ENCODE measurements around the gene SPAG5. TPM values are rescaled to one million over a fixed set of nuclear protein-coding genes. Genes with fewer than 3 reads are reported as not detected.
A peak's percentile ranks its signal among the peaks of the same experiment; 100 is the strongest.
"Not testable (repeated sequence)": the region's sequence is repeated elsewhere in the genome, so short reads cannot be mapped to it uniquely, and the experiment has no call there.

SPAG5 gene
- total RNA-seq, 1 donor: 6.2 TPM

GRCh38 chr17:28612531-28612930 is 13.7 kb upstream of the SPAG5 start:
- peak in 1 of 3 donors; percentile 23 for DNase-seq (ENCODE audit: low read depth in 2 of 3, low spot score in 2 of 3)

GRCh38 chr17:28610376-28610775 is 11.6 kb upstream of the SPAG5 start:
- no peak for DNase-seq (ENCODE audit: low read depth in 2 of 3, low spot score in 2 of 3)

- not testable (repeated sequence) for DNase-seq (ENCODE audit: low read depth in 2 of 3, low spot score in 2 of 3)
Observed at GRCh38 chr17:28604031-28604430, 5.2 kb upstream of the SPAG5 start.

- peak; percentile 58 to 77 (median 72) for DNase-seq (ENCODE audit: low read depth in 2 of 3, low spot score in 2 of 3)
Observed at GRCh38 chr17:28599311-28600184, 723 bp upstream of the SPAG5 start.

GRCh38 chr17:28598389-28598788 is 436 bp downstream of the SPAG5 start:
- DNase-seq (ENCODE audit: low read depth in 2 of 3, low spot score in 2 of 3): no peak

GRCh38 chr17:28597606-28598383 is 1.0 kb downstream of the SPAG5 start:
- DNase-seq (ENCODE audit: low read depth in 2 of 3, low spot score in 2 of 3): no peak

GRCh38 chr17:28592260-28592659 is 6.6 kb downstream of the SPAG5 start:
- no peak for DNase-seq (ENCODE audit: low read depth in 2 of 3, low spot score in 2 of 3)

- DNase-seq (ENCODE audit: low read depth in 2 of 3, low spot score in 2 of 3): peak in 1 of 3 donors; percentile 52
Observed at GRCh38 chr17:28585851-28586250, 13.0 kb downstream of the SPAG5 start.

GRCh38 chr17:28584434-28584833 is 14.4 kb downstream of the SPAG5 start:
- DNase-seq (ENCODE audit: low read depth in 2 of 3, low spot score in 2 of 3): no peak

- no peak for DNase-seq (ENCODE audit: low read depth in 2 of 3, low spot score in 2 of 3)
Observed at GRCh38 chr17:28582513-28582912, 16.3 kb downstream of the SPAG5 start.

GRCh38 chr17:28580959-28581358 is 17.9 kb downstream of the SPAG5 start:
- DNase-seq (ENCODE audit: low read depth in 2 of 3, low spot score in 2 of 3): no peak

GRCh38 chr17:28579526-28579925 is 19.3 kb downstream of the SPAG5 start:
- DNase-seq (ENCODE audit: low read depth in 2 of 3, low spot score in 2 of 3): no peak

- no peak for DNase-seq (ENCODE audit: low read depth in 2 of 3, low spot score in 2 of 3)
Observed at GRCh38 chr17:28578246-28579195, 20.3 kb downstream of the SPAG5 start.

GRCh38 chr17:28577466-28577824 is 21.4 kb downstream of the SPAG5 start:
- DNase-seq (ENCODE audit: low read depth in 2 of 3, low spot score in 2 of 3): no peak

GRCh38 chr17:28576758-28577465 is 21.9 kb downstream of the SPAG5 start, which contains the start of gene ALDOC:
Gene ALDOC (minus strand): TSS chr17:28576895. CDS start chr17:28575532, 1,363 bp downstream.
- DNase-seq (ENCODE audit: low read depth in 2 of 3, low spot score in 2 of 3): peak; percentile 93 to 97 (median 96)

- DNase-seq (ENCODE audit: low read depth in 2 of 3, low spot score in 2 of 3): not testable (repeated sequence)
Observed at GRCh38 chr17:28576016-28576415, 22.8 kb downstream of the SPAG5 start.

- DNase-seq (ENCODE audit: low read depth in 2 of 3, low spot score in 2 of 3): no peak
Observed at GRCh38 chr17:28575126-28575795, 23.6 kb downstream of the SPAG5 start.

- DNase-seq (ENCODE audit: low read depth in 2 of 3, low spot score in 2 of 3): peak in 1 of 3 donors; percentile 53
Observed at GRCh38 chr17:28574526-28574925, 24.3 kb downstream of the SPAG5 start.

GRCh38 chr17:28573966-28574480 is 24.8 kb downstream of the SPAG5 start:
- no peak for DNase-seq (ENCODE audit: low read depth in 2 of 3, low spot score in 2 of 3)

Measured in hematopoietic multipotent progenitor cell (in vitro differentiated cells).